Upper lobe of left lung (tissue), 6 donors: Measurements from ENCODE around the gene GNB3. TPM values are rescaled to one million over a fixed set of nuclear protein-coding genes. Genes with fewer than 3 reads are reported as not detected.

Source experiments
- ATAC-seq, 2 donors: fragments of 200-7000 bp; cut with Tn5 transposase; one replicate each; pipeline ENCODE4 v1.9.1; 2022; ENCODE audit warnings: mild to moderate bottlenecking in 2 of 2, moderate library complexity in 2 of 2; ENCODE audit not compliant: low FRiP score in 2 of 2
- DNase-seq, 2 donors: peaks; one replicate each; pipeline ENCODE4 v3.0.0-alpha.2; 2019 to 2020
- H3K27ac ChIP-seq, 4 donors: fragments of 200-600 bp; sonication (generic); one replicate each; pipeline ENCODE4 v1.5.1; 2016 to 2019
- H3K27me3 ChIP-seq, 4 donors: fragments of 200-600 bp; sonication (generic); one replicate each; pipeline ENCODE4 v1.5.1; 2017 to 2019
- H3K36me3 ChIP-seq, 4 donors: fragments of 200-600 bp; sonication (generic); one replicate each; pipeline ENCODE4 v1.5.1; 2016 to 2019
- H3K4me1 ChIP-seq, 4 donors: fragments of 200-600 bp; sonication (generic); one replicate each; pipeline ENCODE4 v1.5.1; 2018 to 2019
- H3K4me3 ChIP-seq, 4 donors: fragments of 200-600 bp; sonication (generic); one replicate each; pipeline ENCODE4 v1.5.1; 2017 to 2019; ENCODE audit warnings: mild to moderate bottlenecking in 2 of 4, moderate library complexity in 1 of 4
- H3K9me3 ChIP-seq, 4 donors: fragments of 200-600 bp; sonication (generic); one replicate each; pipeline ENCODE4 v1.5.1; 2018 to 2019
- CTCF ChIP-seq, 6 experiments: fragments of 450-650 bp in 4 of 6; fragments of 200-600 bp in 2 of 6; sonication (generic) in 2 of 6; IDR thresholded peaks; one replicate each; pipeline ENCODE4 v1.5.1; 2016 to 2019; ENCODE audit warnings: antibody characterized with exemption in 6 of 6
- EP300 ChIP-seq, 4 donors: sonication (generic); formaldehyde crosslinking; IDR thresholded peaks; one replicate each; pipeline ENCODE4 v1.5.1; 2017; ENCODE audit warnings: antibody characterized with exemption in 4 of 4, control low read depth in 2 of 4
- POLR2A ChIP-seq, 4 donors: fragments of 450-650 bp; IDR thresholded peaks; one replicate each; pipeline ENCODE4 v1.5.1; 2016 to 2017; ENCODE audit warnings: antibody characterized with exemption in 4 of 4, mild to moderate bottlenecking in 2 of 4
- POLR2AphosphoS5 ChIP-seq, 2 donors: sonication (generic); formaldehyde crosslinking; IDR thresholded peaks; one replicate each; pipeline ENCODE4 v1.5.1; 2017; ENCODE audit warnings: antibody characterized with exemption in 2 of 2
- WGBS, 2 donors: methylation state at CpG; one replicate each; pipeline ENCODE4 v1.1.5; 2017 to 2018; 5-methylcytosine and 5-hydroxymethylcytosine counted together
- total RNA-seq, 6 donors: library from RNA; depleted of rRNA in 4 of 6; stranded (reverse); fragments of >200 nt in 4 of 6; gene quantifications; one replicate each; pipeline versions ENCODE4 v1.1.0 to v1.2.1, GENCODE V29; 2016 to 2021
- donor health status: DM: no; HTN: no; CAD: no; lungs with moderate emphysema.
- donor health status: DM: no; HTN: yes; CAD: no; lungs with severe emphysema.

Gene GNB3
- total RNA-seq, 6 donors from 2014 or later = 0.44 to 1.4 (median 0.86) TPM; not detected in 1

GRCh38 chr12:6851921-6852650, 11.4 kb downstream of the GNB3 start, which contains the start of gene USP5:
Gene USP5 (plus strand): TSS chr12:6852150. CDS start chr12:6852180, 30 bp downstream.
- H3K36me3 ChIP-seq = peaks cover 3 to 22% (median 16%) of the 10 kb centered on the region in 4 donors
- no peaks in the 10 kb centered on the region for H3K27me3 ChIP-seq
- peak within 1 kb of the TSS; percentile 88 to 94 (median 91) for H3K27ac ChIP-seq
- WGBS, 2 donors = 1% methylated on average over 64 of the region's 65 CpGs; no CpG with 5 or more reads in 1 of the 2 donors
- DNase-seq = peak; percentile 98 to 100
- H3K4me3 ChIP-seq = peak within 1 kb of the TSS; percentile 56 to 71 (median 67)
- ATAC-seq = peak; percentile 95 to 98
- peaks cover 13 to 23% (median 16%) of the 10 kb centered on the region in 4 donors for H3K4me1 ChIP-seq
- peak in 1 of 4 donors; percentile 59 for TF ChIP-seq POLR2A (IDR thresholded peaks at IDR 0.05)
- peak; percentile 60 to 87 for TF ChIP-seq POLR2AphosphoS5 (IDR thresholded peaks at IDR 0.05)
- peak in 3 of 6 experiments; percentile 13 to 29 (median 24) for TF ChIP-seq CTCF (IDR thresholded peaks at IDR 0.05)
- TF ChIP-seq EP300 (IDR thresholded peaks at IDR 0.05) = no peak
- H3K9me3 ChIP-seq = no peaks in the 10 kb centered on the region

DNA sequence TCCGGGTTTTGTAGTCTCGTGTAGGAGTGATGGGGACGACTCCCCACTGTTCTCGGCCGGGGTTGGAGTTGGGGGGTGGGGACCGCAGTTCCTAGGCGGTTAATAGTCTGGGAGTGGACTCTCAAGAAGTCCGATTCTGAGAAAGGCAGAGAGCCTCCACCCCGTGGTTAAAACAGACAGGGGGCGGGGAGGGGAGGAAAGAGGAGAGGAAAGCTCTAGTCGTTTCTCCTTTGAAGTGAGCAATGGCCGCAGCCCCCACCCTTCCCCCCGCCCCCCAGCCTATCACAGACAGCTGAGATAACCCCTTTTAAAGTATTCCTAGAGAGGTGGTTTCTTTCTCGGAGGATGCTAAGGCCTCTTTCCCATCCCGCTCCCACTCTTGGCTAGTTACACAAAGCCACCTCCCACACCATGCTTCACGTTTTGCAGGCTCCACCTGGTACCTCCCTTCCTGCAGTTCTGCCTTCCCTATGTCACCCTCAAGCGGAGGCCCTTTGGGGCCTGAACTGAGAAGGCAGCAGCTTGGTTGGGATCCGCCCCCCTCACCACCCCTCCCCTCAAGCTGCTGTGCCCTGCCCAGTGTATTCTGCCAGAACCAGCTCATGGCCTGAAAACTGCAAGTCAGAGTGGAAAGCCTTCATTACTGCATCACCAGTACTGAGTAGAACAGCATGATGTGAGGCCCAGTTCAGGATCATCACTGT, 12.1 kb downstream of the GNB3 start:
- ATAC-seq (no peak), DNase-seq (no peak)
- peak overlapping the region; percentile 6 to 94 (median 91) for H3K27ac ChIP-seq
- no peaks in the 10 kb centered on the region for H3K9me3 ChIP-seq
- H3K4me3 ChIP-seq = peak overlapping the region; percentile 56 to 71 (median 67)
- no peak for TF ChIP-seq CTCF (IDR thresholded peaks at IDR 0.05)
- no peak for TF ChIP-seq POLR2A (IDR thresholded peaks at IDR 0.05)
- no peak for TF ChIP-seq POLR2AphosphoS5 (IDR thresholded peaks at IDR 0.05)
- TF ChIP-seq EP300 (IDR thresholded peaks at IDR 0.05) = no peak
- H3K27me3 ChIP-seq = no peaks in the 10 kb centered on the region
- H3K4me1 ChIP-seq = peaks cover 13 to 23% (median 16%) of the 10 kb centered on the region in 4 donors
- H3K36me3 ChIP-seq = peaks cover 8 to 29% (median 23%) of the 10 kb centered on the region in 4 donors
- WGBS, 2 donors = 1 to 3% methylated on average over 16 to 18 of the region's 18 CpGs

- peak overlapping the region in 2 of 4 donors; percentile 91 to 94 for H3K27ac ChIP-seq
- peaks cover 16 to 37% (median 31%) of the 10 kb centered on the region in 4 donors for H3K36me3 ChIP-seq
- 61 to 67% methylated on average over 1 of the region's 1 CpG for WGBS, 2 donors
- H3K27me3 ChIP-seq = no peaks in the 10 kb centered on the region
- no peak overlapping the region for H3K4me3 ChIP-seq
- no peak for TF ChIP-seq CTCF (IDR thresholded peaks at IDR 0.05)
- TF ChIP-seq EP300 (IDR thresholded peaks at IDR 0.05) = no peak
- no peak for TF ChIP-seq POLR2A (IDR thresholded peaks at IDR 0.05)
- TF ChIP-seq POLR2AphosphoS5 (IDR thresholded peaks at IDR 0.05) = no peak
- peaks cover 13 to 23% (median 16%) of the 10 kb centered on the region in 4 donors for H3K4me1 ChIP-seq
- no peaks in the 10 kb centered on the region for H3K9me3 ChIP-seq
- DNase-seq = no peak
- no peak for ATAC-seq
Observed at GRCh38 chr12:6853626-6854025, 12.9 kb downstream of the GNB3 start.

DNA sequence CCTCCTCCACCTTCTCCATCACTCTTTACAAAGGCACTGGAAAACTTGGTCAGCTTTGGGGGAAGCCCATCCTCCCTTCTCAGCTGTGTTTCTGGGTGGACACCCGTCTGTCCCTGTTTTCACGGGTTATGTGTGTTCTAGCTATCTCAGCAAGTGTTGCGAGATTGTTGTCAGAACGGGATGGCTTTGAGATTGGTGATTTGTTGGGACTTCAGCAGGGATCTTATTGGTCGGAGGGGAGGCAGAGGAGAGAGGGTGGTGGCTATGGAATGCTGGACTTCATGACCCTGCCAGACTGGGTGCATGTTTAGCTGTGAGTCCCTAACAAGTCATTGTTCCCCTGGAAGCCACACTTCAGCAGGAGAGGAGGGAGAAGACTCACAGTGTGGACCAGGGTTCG, 13.3 kb downstream of the GNB3 start:
- 78 to 84% methylated on average over 6 of the region's 6 CpGs for WGBS, 2 donors
- peaks cover 20 to 41% (median 35%) of the 10 kb centered on the region in 4 donors for H3K36me3 ChIP-seq
- DNase-seq (no peak), ATAC-seq (no peak)
- no peaks in the 10 kb centered on the region for H3K27me3 ChIP-seq
- H3K4me1 ChIP-seq = peaks cover 13 to 23% (median 16%) of the 10 kb centered on the region in 4 donors
- no peaks in the 10 kb centered on the region for H3K9me3 ChIP-seq
- no peak for TF ChIP-seq POLR2AphosphoS5 (IDR thresholded peaks at IDR 0.05)
- no peak for TF ChIP-seq CTCF (IDR thresholded peaks at IDR 0.05)
- TF ChIP-seq POLR2A (IDR thresholded peaks at IDR 0.05) = no peak
- TF ChIP-seq EP300 (IDR thresholded peaks at IDR 0.05) = no peak
- no peak overlapping the region for H3K27ac ChIP-seq
- H3K4me3 ChIP-seq = no peak overlapping the region
